ENCODE measurements around the gene PIGU.
"Not testable (repeated sequence)": the region's sequence is repeated elsewhere in the genome, so short reads cannot be mapped to it uniquely, and the experiment has no call there.

- TF ChIP-seq CTCF (conservative IDR thresholded peaks at IDR 0.05; ENCODE audit: low read length); EZH2phosphoT487 (IDR thresholded peaks at IDR 0.05; ENCODE audit: borderline replicate concordance, low read depth, low read length): not testable (repeated sequence)
These were observed 42.5 kb upstream of the PIGU start for GRCh38 chr20:34719242-34720017.

All from OCI-LY7 (cell line).